Islet precursor cell (in vitro differentiated cells): ENCODE data around the gene RAD51B.
"Not testable (repeated sequence)": the region's sequence is repeated elsewhere in the genome, so short reads cannot be mapped to it uniquely, and the experiment has no call there.

Experiments
- DNase-seq: peaks from one replicate; pipeline ENCODE4 v3.0.0-alpha.2; 2018

Gene RAD51B

GRCh38 chr14:68219407-68219806 lies 399.8 kb downstream of the RAD51B start:
- DNase-seq = peak; percentile 63

- DNase-seq = not testable (repeated sequence)
These were observed 401.5 kb downstream of the RAD51B start for GRCh38 chr14:68221046-68221445.

GRCh38 chr14:68222154-68222553 lies 402.6 kb downstream of the RAD51B start:
- DNase-seq = no peak

- no peak for DNase-seq
These were observed 403.1 kb downstream of the RAD51B start for GRCh38 chr14:68222726-68223125.

DNA sequence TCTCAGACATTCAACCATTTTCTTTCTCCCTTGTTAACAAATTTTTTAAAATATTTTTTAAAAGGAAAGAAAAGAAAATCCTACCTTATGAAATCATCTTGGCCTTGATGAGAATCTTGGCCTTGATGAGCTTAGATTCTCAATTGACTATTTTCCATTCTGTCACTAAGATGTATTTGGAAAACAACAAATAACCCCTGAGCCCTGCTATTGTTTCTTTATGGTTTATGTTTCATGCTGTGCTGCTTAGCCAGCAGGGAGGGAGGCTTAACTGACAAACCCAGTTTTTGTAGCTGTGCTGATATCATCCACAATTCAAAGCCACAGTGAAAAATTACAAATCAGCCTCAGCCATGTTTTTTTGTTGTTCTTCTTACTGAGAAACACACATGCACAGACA lies 404.1 kb downstream of the RAD51B start:
- DNase-seq = no peak

DNA sequence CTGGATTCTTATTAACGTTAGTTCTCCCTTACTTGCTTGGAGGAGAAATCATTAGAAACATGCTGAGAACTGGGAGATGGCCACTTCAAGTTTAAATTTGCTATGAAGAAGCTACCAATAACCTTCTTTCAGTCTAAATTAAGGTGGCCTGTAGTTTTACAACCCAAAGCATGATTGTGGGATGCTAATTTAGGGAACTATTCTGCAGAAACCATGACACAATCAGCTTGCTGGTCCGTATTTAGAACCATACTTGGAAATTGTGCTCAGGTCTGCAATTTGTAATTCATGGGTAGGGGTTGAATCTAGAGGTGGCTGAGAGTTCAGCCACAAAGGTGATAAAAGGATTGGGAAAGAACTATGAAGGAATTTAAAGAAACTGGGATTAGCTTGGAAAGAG lies 405.7 kb downstream of the RAD51B start:
- no peak for DNase-seq

DNA sequence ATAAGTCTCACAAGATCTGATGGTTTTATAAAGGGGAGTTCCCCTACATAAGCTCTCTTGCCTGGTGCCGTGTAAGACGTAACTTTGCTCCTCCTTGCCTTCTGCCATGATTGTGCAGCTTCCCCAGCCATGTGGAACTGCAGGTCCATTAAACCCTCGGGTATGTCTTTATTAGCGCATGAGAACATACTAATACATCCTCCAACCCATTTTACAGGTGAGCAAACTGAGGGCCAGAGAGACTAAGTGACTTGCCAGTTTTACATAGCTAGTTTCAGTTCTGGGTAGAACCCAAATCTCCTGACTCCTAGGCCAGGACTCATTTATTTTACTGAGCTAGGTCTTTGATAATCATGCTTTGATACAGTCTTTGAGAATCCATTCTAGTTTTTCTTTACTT lies 406.9 kb downstream of the RAD51B start:
- DNase-seq = no peak

GRCh38 chr14:68228656-68229055 lies 409.1 kb downstream of the RAD51B start:
- DNase-seq = no peak

- DNase-seq = no peak
These were observed 410.0 kb downstream of the RAD51B start for GRCh38 chr14:68229423-68230100.

DNA sequence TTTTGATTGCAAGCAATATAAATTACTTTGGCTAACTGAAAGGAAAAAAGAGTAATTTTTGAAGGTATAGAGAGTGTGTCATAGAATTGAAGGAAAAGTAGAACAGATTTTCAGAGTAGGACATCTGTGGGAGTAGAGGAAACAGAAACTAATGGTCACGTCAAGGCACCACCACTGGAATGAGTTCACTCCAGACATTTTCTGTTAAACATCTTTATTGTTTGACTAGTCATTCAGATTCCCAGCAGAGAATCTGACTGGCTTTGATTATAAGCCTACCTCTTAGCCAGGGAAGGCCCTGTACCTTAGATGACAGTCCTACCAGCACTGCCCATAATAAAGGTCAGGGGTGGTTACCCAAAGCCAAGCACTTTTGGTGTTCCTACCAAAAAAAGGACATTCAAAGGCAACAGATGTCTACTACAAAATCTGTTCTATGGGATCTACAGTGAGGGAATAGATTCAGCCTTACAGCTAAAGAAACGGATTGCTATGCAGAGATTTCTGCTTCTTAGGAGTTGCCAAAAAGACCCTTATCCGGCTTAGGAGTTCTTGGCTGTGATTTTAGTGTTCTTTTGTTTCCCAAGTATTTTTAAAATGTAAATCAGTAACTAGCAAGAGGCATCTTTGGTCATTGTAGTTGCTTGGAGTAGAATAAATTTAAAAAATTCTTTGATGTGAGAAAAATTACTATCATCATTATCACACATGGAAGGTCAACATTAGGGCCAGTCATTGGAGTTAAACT lies 410.8 kb downstream of the RAD51B start:
- DNase-seq = no peak

- no peak for DNase-seq
These were observed 411.6 kb downstream of the RAD51B start for GRCh38 chr14:68230950-68231717.

DNA sequence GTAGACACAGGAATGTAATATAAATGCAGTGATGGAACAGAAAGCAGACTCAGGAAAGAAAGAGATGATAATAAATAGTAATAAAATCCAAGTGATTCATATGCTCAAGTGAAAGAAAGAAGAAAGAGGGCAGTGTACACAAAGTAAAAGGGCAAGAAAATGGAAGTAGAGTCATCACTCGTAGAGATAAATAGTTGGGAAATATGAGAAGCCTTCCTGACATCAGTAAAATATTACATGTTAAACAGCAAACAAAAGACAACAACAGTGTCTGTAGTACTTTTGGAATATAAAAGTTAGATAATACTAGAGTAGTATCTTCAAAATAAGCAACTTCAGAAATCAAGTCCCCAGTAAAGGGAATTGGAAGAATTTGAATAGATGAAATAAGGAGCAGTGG lies 412.3 kb downstream of the RAD51B start:
- DNase-seq = no peak

DNA sequence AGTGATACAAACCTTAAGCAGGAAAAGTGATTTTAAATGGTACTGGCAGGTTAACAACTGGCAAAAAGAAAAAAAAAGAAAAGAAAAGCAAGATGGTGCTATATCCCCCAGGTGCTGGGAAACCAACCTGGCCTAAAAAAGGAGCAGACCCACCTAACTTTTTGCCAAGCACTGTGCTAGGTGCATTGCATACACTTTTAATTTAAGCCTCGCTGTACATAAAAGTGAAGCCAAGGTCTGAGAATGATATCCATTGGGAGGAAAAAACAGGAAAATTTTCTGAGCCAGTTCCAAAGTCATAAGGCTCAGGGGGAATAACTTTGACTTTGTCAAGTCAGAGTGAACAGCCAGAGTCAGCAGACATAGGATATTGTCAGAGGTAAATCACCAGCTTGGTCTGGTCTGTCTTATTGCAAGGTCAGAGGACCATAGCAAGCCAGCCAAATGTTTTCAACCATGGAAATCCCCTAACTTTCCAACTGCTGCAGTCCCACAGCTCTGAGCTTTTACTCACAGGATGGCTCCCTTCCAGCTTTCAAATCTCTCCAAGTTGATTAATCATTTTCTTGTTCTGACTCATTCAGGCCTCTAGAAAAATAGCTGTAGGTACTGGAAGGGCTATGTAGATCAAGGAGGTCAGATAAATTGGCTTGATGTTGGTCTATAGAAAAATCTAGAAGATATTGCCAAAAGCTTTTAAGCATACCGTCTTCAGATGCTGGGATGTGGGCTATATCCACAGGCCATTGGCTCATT lies 412.9 kb downstream of the RAD51B start:
- DNase-seq = no peak

DNA sequence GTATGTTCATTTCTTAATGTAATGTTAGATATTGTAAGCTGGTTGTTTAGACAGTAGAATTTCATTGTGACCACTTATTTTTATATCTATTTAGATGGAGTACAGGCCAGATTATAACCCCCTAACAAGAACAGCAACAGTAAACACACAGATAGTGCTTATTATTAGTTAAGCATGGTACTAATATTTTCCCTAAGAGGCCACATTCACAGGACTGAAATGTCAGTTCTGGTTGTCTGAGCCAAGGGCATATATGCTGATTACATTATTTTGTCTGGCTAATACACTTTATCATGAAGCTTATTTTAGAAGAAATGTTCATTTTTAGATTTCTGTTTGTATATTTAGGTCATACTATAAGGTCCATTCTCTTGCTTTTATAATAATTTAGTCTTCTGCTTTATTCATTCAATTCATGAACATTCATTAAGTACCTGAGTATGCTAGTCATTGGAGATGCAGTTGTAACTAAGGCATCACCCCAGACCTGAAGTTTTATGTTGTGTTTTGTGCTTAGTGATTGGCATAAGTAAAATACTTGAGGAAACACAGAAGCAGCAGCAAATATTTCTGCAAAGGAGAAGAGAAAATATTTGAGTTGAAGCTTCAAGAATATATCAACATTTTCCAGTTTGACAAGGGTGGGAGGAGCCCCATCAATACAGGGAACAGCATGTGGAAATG lies 413.7 kb downstream of the RAD51B start:
- DNase-seq = no peak

- no peak for DNase-seq
These were observed 414.7 kb downstream of the RAD51B start for GRCh38 chr14:68234101-68234905.

DNA sequence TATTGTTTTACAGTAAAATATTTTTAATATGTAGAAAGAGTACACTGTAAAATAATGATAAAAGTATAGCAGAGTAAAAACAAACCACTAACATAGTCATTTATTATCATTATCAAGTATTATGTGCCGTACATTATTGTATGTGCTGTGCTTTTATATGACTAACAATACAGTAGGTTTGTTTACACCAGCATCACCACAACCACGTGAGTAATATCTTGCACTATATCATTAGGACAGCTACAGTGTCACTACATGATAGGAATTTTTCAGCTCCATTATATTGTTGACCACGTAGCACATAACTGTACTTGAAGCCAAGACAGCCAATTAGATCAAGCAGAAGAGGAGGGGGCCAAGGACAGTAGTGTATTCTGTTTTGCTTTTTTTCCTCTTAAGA lies 415.4 kb downstream of the RAD51B start:
- DNase-seq = no peak

DNA sequence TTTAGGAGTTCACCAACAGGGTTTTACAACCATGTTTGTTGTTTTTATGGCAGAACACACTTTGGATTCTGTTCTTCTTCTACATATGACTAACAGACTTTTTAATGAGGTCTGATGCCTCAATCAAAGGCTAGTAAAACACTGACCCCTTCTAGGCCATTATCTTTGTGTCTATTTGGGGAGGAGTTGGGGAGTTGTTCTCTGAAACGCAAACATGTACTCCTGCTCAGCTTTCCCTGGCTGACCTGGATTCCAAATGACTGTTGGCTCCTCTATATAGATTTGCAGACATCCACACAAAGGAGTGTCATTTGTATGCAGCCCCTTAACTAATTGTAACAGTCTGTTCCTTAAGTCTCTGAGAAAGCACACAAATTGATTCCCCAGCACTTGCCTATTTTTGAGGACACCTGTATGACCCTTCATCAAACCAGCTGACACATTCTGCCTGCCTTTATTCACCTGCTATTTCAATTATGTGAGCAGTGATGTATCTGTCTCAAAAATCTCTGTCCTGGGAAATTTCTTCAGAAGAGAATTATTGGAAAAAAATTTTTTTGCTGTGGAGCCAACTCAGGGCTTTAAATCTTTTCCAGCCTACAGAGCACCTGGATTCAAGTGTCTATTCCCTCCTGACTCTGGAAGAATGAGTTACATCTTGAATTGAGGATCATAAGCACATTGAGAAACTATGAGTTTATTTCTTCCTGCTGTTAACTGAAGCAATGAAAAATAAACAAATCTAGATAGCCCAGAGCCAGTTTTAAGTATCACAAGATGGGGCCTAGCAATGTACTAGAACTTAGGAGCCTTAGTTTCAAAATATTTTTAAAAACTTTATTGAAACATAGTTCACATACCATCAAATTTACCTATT lies 417.2 kb downstream of the RAD51B start:
- DNase-seq = no peak

GRCh38 chr14:68238551-68238950 lies 419.0 kb downstream of the RAD51B start:
- no peak for DNase-seq

DNA sequence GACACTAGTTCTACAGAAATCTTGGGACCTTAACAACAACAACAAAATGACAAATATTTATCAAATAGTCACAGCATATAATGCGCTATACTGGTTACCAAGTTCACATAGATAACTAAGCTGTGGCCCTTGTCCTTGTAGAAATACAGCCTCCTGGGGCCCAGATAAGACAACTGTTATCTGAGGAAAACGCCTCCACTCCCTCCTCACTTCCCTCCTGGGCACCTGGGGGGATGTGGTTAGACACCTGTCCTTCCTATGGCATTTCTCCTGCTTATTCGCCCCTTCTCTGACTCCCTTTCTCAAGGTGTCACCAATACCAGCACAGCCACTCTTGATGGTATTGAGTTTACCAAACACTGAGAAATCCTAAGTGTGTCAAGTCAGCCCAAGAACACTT lies 419.4 kb downstream of the RAD51B start:
- no peak for DNase-seq

- DNase-seq = peak; percentile 86
These were observed 420.6 kb downstream of the RAD51B start for GRCh38 chr14:68239988-68240771.
